Brain microvascular endothelial cell (primary cell): ENCODE measurements around the gene GLIPR1.

ENCODE experiments used
- DNase-seq: peaks from one replicate; pipeline ENCODE4 v3.0.0-alpha.2; 2020
- H3K27ac ChIP-seq: fragments of 250-450 bp; sonication (Bioruptor Pico); 2 replicates; pipeline ENCODE4 v1.5.1; 2020; ENCODE audit warnings: mild to moderate bottlenecking, moderate library complexity
- H3K27me3 ChIP-seq: fragments of 250-450 bp; sonication (Bioruptor Pico); replicated peaks from 2 replicates; pipeline ENCODE4 v1.5.1; 2020; ENCODE audit warnings: mild to moderate bottlenecking
- H3K36me3 ChIP-seq: fragments of 250-450 bp; sonication (Bioruptor Pico); replicated peaks from 2 replicates; pipeline ENCODE4 v1.5.1; 2020; ENCODE audit warnings: mild to moderate bottlenecking
- H3K4me3 ChIP-seq: 2 replicates; pipeline ENCODE4 v1.5.1; 2011; ENCODE audit warnings: low read depth, mild to moderate bottlenecking, control low read depth, low read length, moderate library complexity
- in situ Hi-C: cut with HindIII; loops from 2 replicates; pipeline ENCODE4 v1.10.0; 2017; ENCODE audit warnings: low sequenced_read_pairs, low pct_ligation_motif_present
- TF ChIP-seq, protein P1 (sequence below): IDR thresholded peaks from 2 replicates; pipeline ENCODE4 v1.5.1; 2011; ENCODE audit warnings: low read depth, mild to moderate bottlenecking, moderate library complexity, low read length, control low read depth, inconsistent platforms; ENCODE audit errors: missing control alignments

The GLIPR1 gene

DNA sequence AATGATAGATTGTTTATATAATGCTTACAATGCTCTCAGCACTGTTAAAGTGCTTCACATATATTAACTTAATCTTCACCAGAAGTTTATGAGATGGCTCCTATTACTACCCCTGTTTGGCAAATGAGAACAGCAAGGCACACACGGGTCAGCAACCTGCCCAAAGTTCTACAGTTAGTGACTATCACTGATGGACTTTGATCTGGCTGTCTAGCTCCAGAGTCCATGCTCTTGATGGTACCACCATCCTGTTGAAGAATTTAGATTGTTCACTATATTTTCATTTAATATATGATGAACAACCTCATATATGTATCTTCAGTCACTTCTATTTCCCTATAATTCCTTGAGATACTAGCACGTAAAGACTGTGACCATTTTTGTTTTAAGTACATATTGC is 10.6 kb downstream of the GLIPR1 start:
- Histone ChIP-seq H3K27ac (no peak overlapping the region), H3K4me3 (no peak overlapping the region), H3K27me3 (no peaks in the 10 kb centered on the region), H3K36me3 (peaks cover 75% of the 10 kb centered on the region)
- in situ Hi-C loops = no loop called here
- DNase-seq = no peak
- TF ChIP-seq, protein P1, sequence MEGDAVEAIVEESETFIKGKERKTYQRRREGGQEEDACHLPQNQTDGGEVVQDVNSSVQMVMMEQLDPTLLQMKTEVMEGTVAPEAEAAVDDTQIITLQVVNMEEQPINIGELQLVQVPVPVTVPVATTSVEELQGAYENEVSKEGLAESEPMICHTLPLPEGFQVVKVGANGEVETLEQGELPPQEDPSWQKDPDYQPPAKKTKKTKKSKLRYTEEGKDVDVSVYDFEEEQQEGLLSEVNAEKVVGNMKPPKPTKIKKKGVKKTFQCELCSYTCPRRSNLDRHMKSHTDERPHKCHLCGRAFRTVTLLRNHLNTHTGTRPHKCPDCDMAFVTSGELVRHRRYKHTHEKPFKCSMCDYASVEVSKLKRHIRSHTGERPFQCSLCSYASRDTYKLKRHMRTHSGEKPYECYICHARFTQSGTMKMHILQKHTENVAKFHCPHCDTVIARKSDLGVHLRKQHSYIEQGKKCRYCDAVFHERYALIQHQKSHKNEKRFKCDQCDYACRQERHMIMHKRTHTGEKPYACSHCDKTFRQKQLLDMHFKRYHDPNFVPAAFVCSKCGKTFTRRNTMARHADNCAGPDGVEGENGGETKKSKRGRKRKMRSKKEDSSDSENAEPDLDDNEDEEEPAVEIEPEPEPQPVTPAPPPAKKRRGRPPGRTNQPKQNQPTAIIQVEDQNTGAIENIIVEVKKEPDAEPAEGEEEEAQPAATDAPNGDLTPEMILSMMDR = no peak

DNA sequence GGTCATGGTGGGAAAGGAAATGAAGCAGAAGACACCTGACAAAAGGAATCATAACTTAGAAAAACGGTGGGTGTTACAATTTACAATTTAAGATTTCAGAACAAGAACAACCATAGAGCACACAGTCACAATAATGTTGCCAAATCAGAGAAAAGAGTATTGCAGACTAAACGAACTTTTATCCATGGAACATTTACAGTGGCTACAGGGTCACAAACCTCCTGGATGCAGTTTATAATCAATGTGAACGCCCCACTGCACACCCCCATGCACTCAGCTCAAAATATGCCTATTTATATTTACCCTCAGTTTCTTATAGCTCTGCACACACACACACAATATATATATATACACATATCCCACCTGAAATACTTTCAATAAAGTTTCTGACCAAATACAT is 22.9 kb downstream of the GLIPR1 start:
- Histone ChIP-seq H3K36me3 (peaks cover 46% of the 10 kb centered on the region), H3K4me3 (no peak overlapping the region), H3K27me3 (no peaks in the 10 kb centered on the region), H3K27ac (no peak overlapping the region)
- DNase-seq = no peak
- in situ Hi-C loops = no loop called here
- TF ChIP-seq, protein P1 = no peak

DNA sequence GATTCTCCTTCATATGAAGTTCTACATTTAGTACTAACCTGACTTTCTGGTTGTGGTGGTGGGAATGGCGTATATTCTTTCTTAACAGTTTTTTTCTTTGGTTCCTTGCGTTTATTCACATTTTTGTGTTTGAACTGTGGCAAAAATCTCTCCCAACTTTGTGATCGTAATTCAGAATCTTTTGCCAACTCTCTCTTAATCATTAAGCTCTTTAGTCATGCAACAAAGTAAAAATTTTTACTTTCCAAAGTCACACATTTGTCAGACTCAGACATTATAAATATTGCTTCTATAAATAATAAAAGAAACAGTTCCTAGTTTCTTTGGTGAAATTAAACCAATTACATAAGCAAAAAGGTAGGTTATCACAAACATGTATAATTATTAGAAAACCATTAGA is 23.3 kb downstream of the GLIPR1 start:
- no peak overlapping the region for H3K27ac ChIP-seq
- peaks cover 43% of the 10 kb centered on the region for H3K36me3 ChIP-seq
- no peak overlapping the region for H3K4me3 ChIP-seq
- in situ Hi-C loops = no loop called here
- no peak for DNase-seq
- no peaks in the 10 kb centered on the region for H3K27me3 ChIP-seq
- TF ChIP-seq, protein P1 = no peak

DNA sequence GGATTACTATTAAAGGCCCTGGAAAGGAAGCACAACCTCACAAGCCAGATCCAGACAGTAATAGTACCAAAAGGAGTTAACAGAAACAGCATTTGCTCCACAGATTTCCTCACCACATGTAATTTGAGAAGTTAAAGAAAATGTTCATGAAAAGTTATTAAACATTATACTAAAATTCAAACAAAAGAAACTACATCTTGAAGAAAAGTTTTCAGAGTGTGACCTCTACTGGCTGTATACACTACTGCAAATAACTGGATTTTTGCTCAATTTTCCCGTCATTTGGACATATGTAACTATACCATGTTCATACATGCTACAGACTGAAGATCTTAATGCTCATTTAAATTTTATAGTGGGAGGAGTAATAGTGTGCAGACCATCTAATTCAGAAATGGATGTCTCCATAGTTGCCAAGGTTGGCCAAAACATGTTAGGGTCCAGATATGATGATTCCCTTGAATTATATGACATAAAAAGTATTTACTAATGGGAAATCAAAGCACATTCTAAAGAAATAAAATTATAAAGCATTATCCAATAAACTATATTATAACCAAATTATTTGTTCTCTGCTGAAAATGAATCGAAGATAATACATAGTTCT is 25.3 kb downstream of the GLIPR1 start:
- TF ChIP-seq, protein P1 = peak; percentile 49
- H3K27me3 ChIP-seq = no peaks in the 10 kb centered on the region
- H3K4me3 ChIP-seq = no peak overlapping the region
- no peak for DNase-seq
- H3K27ac ChIP-seq = no peak overlapping the region
- peaks cover 33% of the 10 kb centered on the region for H3K36me3 ChIP-seq
- in situ Hi-C loops = no loop called here

DNA sequence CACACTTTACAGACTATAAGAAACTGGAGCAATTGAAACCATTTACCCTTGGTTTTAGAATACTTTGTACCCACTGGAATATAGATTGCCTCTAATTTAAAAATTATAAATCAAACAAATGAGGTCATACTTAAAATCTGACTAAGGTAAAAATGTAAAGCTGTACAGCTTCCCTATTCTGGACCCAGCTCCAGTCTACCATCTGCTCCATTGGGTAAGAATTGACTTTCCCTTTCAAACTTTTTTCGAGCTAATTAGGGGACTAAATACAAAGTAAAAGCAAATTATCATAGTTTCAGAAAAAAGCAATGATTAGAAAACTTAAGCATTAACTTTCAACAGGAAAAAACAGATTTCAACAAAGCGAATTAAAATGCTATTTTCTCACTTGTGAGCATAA is 26.5 kb downstream of the GLIPR1 start:
- DNase-seq = no peak
- Histone ChIP-seq H3K27me3 (no peaks in the 10 kb centered on the region), H3K36me3 (peaks cover 23% of the 10 kb centered on the region), H3K4me3 (no peak overlapping the region), H3K27ac (no peak overlapping the region)
- TF ChIP-seq, protein P1 = no peak
- in situ Hi-C loops = no loop called here

DNA sequence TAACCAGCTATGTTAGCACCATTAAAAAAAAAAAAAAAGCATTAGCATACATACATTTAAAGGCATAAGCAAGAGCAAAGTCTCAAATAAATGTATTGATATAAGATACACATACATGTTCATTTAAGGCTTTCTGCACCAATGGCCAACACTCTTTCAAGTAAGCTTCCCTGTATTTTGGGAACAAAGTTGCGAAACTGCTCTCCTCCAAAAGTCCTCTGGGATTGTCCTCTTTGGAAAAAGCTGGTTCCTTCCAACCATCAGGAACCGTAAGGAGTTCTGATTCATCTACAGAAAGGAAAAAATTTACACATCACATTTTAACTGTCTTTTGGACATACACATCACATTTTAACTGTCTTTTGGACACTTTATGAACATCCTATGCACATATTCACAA is 27.6 kb downstream of the GLIPR1 start:
- Histone ChIP-seq H3K36me3 (peaks cover 13% of the 10 kb centered on the region), H3K4me3 (no peak overlapping the region), H3K27ac (no peak overlapping the region), H3K27me3 (no peaks in the 10 kb centered on the region)
- TF ChIP-seq, protein P1 = no peak
- in situ Hi-C loops = no loop called here
- DNase-seq = no peak
